Measurements from ENCODE around the gene LNPK.
"Not testable (repeated sequence)": the region's sequence is repeated elsewhere in the genome, so short reads cannot be mapped to it uniquely, and the experiment has no call there.

LNPK gene

DNA sequence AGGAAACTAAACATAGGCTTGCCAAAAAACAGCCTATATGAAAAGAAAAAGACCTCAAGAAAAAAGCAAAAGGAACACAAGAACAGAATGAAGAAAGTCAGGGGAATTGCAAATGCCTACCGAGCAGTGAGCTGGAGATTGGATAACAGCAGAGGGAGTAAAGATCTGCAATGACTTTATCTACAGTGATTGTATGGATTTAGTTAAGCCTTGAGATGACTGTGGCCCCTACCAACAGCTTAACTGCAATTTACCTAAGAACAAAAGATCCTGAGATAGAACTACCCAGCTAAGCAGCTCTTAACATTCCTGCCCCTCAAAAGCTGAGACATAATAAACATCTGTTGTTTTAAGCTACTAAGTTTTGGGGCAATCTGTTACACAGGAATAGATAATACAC lies 20.5 kb downstream of the LNPK start:
- no peak overlapping the region for H3K4me3 ChIP-seq (ENCODE audit: low read length)
- no peak for DNase-seq (ENCODE audit: low read depth, low spot score)

DNA sequence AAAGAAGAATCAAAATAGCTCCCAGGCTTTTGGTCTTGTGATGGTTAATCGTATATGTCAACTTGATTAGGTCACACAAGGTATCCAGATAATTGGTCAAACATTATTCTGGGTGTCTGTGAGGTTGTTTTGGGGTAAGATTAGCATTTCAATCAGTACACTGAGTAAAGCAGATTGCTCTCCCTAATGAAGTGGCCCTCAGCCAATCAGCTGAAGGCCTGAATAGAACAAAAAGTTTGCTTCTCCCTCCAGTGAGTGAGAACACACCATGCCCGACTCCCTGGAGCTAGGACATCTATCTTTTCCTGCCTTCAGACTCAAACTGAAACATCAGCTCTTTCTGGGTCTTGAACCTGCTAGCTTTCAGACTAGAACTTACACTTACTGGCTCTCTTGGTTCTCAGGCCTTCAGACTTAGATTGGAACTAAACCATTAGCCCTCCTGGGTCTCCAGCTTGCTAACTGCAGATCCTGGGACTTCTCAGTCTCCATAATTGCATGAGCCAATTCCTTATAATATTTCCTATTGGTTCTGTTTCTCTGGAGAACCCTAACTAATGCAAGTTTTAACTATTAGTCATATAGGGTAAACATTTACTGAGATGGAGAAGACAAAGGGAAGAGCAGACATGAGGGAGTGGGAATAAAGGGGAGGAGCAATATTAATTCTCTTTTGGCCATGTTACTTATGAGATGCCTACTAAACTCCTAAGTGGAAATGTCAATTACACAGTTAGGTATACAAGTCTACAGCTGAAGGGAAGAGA lies 25.5 kb downstream of the LNPK start:
- DNase-seq (ENCODE audit: low read depth, low spot score) = no peak
- no peak overlapping the region for H3K4me3 ChIP-seq (ENCODE audit: low read length)

DNA sequence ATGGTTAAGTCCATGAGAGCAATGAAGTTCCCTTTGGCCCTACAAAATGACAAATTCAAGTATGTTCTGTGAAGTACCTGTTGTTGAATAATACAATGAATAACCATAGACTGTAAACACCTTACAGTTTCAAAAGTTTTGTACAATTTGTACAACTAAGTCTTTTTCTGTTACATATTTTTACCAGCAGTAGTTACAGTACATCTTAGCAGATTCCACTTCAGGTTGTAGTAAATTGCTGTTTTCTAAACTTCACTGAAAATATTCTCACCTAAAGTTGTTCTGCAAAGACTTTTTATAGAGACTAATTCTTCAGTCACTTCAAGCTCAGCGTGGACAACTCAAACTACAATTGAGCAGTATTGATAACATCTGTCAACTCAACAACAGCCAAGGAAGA lies 28.7 kb downstream of the LNPK start:
- no peak overlapping the region for H3K4me3 ChIP-seq (ENCODE audit: low read length)
- DNase-seq (ENCODE audit: low read depth, low spot score) = no peak

GRCh38 chr2:175966839-175967238 lies 35.2 kb downstream of the LNPK start:
- DNase-seq (ENCODE audit: low read depth, low spot score) = no peak

GRCh38 chr2:175965773-175966172 lies 36.3 kb downstream of the LNPK start:
- no peak for DNase-seq (ENCODE audit: low read depth, low spot score)
- H3K4me3 ChIP-seq (ENCODE audit: low read length) = no peak overlapping the region

More at GRCh38 chr2:175966839-175967238, 35.2 kb downstream of the LNPK start:
- no peak overlapping the region for H3K4me3 ChIP-seq (ENCODE audit: low read length)

GRCh38 chr2:175964195-175964594 lies 37.9 kb downstream of the LNPK start:
- no peak for DNase-seq (ENCODE audit: low read depth, low spot score)

DNA sequence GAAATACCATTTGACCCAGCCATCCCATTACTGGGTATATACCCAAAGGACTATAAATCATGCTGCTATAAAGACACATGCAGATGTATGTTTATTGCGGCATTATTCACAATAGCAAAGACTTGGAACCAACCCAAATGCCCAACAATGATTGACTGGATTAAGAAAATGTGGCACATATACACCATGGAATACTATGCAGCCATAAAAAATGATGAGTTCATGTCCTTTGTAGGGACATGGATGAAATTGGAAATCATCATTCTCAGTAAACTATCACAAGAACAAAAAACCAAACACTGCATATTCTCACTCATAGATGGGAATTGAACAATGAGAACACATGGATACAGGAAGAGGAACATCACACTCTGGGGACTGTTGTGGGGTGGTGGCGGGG lies 38.9 kb downstream of the LNPK start:
- H3K4me3 ChIP-seq (ENCODE audit: low read length) = not testable (repeated sequence)

More at GRCh38 chr2:175964195-175964594, 37.9 kb downstream of the LNPK start:
- H3K4me3 ChIP-seq (ENCODE audit: low read length) = no peak overlapping the region

DNA sequence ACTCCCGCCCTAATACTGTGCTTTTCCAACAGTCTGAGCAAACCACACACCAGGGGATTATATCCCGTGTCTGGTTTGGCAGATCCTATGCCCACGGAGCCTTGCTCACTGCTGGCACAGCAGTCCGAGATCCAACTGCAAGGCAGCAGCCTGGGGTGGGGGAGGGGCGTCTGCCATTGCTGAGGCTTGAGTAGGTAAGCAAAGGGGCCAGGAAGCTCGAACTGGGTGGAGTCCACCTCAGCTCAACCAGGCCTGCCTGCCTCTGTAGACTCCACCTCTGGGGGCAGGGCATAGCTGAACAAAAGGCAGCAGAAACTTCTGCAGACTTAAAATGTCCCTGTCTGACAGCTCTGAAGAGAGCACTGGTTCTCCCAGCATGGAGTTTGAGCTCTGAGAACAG lies 44.2 kb downstream of the LNPK start:
- H3K4me3 ChIP-seq (ENCODE audit: low read length) = no peak overlapping the region
- DNase-seq (ENCODE audit: low read depth, low spot score) = no peak

More for the DNA sequence above, 38.9 kb downstream of the LNPK start:
- not testable (repeated sequence) for DNase-seq (ENCODE audit: low read depth, low spot score)

DNA sequence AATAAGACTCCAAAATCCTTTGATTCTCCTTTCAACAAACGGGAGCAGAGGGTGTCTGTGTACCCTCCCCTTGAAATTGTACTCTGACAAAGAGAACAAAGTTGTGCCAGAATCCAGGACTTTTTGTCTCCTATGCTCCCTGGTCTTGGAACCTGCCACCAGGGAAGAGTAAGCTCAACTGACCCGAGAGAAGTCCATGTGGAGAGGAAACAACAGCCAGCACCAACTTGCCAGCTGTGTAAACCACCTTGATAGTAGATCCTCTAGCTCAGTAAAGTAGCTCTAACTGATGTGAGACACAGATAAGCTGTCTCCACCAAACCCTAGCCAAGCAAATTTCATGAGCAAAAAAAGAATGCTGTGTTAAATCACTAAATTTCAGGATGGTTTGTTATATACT lies 46.9 kb downstream of the LNPK start:
- no peak for DNase-seq (ENCODE audit: low read depth, low spot score)
- no peak overlapping the region for H3K4me3 ChIP-seq (ENCODE audit: low read length)

DNA sequence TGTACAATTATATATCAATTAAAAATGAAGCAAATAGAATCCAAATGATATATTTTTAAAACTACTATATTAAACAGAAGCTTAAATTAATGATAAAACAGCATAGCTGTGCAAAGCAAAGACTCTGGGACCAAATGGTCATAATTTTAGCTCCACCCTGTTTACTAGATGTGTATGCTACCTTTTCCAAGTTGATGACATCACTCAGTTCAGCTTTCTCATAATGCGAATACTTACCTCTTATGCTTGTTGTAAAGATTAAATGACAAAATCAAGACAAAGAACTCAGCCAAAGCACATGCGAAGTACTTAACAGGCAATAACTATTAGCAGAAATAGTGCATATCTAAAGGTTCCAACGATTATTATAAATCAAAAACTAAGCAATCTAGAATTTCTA lies 51.6 kb downstream of the LNPK start:
- H3K4me3 ChIP-seq (ENCODE audit: low read length) = no peak overlapping the region
- DNase-seq (ENCODE audit: low read depth, low spot score) = no peak

- no peak for DNase-seq (ENCODE audit: low read depth, low spot score)
- H3K4me3 ChIP-seq (ENCODE audit: low read length) = no peak overlapping the region
Observed at GRCh38 chr2:175948191-175948590, 53.9 kb downstream of the LNPK start.

DNA sequence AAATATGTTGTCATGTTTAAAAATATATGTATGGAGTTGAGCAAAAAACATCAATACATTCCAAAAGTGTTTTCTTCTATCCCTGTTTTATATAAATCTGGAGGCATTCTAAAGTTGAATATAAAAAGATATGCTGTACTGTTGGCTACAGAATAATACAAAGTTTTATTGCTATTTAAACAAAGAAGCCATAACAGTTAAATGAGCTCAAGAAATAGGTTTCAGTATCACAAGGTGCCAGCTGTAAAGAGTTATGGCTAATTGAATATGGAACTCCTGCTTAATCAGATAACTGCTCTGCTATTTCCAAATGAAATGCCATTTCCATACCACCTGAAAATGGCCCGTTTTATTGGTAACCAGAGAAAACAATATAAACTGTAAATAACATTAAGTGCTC lies 55.0 kb downstream of the LNPK start:
- H3K4me3 ChIP-seq (ENCODE audit: low read length) = no peak overlapping the region
- DNase-seq (ENCODE audit: low read depth, low spot score) = no peak

GRCh38 chr2:175941699-175942098 lies 60.4 kb downstream of the LNPK start:
- no peak overlapping the region for H3K4me3 ChIP-seq (ENCODE audit: low read length)
- DNase-seq (ENCODE audit: low read depth, low spot score) = no peak

DNA sequence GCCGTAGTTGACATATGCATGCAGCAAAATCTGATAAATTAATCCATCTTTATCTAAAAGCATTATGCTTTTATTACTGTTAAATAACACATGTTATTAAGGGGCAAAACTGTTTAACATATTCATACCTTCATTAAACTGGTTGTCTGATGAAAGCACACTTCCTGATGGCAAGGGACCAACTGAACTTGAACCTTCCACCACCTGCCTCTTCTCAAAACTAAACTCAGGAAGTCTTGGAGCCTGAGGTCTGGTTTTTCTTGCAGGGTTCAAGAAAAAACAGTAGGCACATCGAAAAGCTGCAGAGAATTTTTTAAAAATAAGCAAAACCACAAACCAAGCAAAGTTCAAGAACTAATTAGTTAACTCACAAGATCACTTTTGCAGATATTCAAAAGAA lies 64.9 kb downstream of the LNPK start:
- no peak overlapping the region for H3K4me3 ChIP-seq (ENCODE audit: low read length)
- peak; percentile 45 for DNase-seq (ENCODE audit: low read depth, low spot score)

DNA sequence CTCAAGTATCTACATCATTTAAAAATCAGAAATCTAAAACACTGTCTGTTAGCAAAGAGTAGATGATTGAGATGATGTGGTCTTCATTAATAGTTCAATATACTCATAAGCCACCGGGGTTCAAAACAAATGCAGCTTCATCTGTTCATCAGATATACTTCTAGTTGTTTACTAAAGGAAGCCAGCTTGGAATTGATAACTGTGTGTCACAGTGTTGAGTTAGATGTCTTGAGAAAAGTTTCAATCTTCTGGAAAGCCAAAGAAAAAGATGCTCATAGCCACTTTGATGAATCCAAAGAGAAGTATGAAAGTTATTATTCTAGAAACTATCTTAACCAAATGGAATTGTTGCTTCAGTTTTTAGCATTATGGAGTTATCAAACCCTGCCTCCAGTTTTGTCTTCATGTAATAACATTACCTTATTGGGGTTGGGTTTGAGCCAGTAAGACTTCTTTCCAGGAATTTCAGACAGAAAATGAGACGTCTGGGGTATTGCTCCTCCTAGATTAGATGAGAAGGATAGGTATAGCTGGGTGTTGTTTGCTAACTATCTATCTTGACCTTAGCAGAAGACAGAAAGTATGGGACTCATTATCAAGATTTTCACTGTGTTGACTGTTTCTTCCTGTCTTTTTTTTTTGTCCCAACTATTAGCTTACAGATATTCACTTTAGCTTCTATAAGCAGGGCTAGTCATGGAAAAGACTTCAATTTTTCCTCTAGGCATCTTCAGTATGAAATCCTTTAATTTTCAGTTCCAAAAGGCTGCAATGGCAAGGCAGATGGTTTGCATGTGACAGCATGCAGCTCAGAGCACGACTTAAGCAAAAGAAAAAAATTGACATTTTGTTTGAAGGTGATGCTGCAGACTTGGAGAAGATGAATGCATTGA lies 66.5 kb downstream of the LNPK start:
- DNase-seq (ENCODE audit: low read depth, low spot score) = no peak

GRCh38 chr2:175932675-175933074 lies 69.4 kb downstream of the LNPK start:
- H3K4me3 ChIP-seq (ENCODE audit: low read length) = no peak overlapping the region
- DNase-seq (ENCODE audit: low read depth, low spot score) = no peak

More for the DNA sequence above, 66.5 kb downstream of the LNPK start:
- no peak overlapping the region for H3K4me3 ChIP-seq (ENCODE audit: low read length)

- no peak for DNase-seq (ENCODE audit: low read depth, low spot score)
- no peak overlapping the region for H3K4me3 ChIP-seq (ENCODE audit: low read length)
Observed at GRCh38 chr2:175931805-175932204, 70.3 kb downstream of the LNPK start.

DNA sequence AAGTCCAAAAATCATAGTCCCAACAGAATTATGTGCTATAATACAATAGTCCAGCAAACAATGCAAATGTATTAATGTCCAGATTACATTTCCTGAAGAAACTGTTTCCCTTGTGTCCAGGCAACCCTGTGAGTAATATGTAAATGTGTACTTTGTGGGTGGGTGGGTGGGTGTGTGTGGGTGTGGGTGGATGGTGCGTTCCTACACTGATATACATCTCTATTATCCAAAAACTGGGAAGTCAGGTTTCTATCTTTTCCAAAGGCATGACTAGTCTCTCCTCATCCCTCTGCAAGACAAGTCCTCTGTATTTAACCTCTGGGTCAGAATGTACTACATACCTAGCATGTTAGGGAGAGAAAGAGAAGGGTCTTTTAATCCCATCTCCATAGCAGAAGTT lies 71.6 kb downstream of the LNPK start:
- no peak for DNase-seq (ENCODE audit: low read depth, low spot score)
- H3K4me3 ChIP-seq (ENCODE audit: low read length) = no peak overlapping the region

- no peak overlapping the region for H3K4me3 ChIP-seq (ENCODE audit: low read length)
- DNase-seq (ENCODE audit: low read depth, low spot score) = no peak
Observed at GRCh38 chr2:175929850-175930249, 72.2 kb downstream of the LNPK start.

DNA sequence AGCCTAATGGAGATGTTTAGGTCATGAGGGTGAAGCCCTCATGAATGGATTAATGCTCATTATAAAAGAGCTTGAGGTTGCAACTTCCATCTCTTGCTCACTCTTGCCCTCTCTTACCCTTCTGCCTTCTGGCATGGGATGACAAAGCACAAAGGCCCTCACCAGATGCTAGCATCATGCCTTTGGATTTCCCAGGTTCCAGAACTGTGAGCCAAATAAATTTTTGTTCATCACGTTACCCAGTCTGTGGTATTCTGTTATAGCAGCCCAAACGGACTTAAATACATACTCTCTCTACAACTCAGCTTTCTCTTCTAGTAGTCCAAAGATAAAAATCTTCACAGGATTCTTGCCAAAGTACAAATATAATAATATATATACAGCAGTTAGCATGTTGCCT lies 75.8 kb downstream of the LNPK start:
- H3K4me3 ChIP-seq (ENCODE audit: low read length) = no peak overlapping the region
- no peak for DNase-seq (ENCODE audit: low read depth, low spot score)

All from Jurkat, Clone E6-1 (cell line).